Colonic mucosa (tissue), 4 donors: Measurements from ENCODE around the gene SARM1. TPM values are rescaled to one million over a fixed set of nuclear protein-coding genes. Genes with fewer than 3 reads are reported as not detected.
"Not testable (repeated sequence)": the region's sequence is repeated elsewhere in the genome, so short reads cannot be mapped to it uniquely, and the experiment has no call there.

Experiments used
- DNase-seq: peaks from one replicate; pipeline ENCODE4 v3.0.0-alpha.2; 2020
- H3K27ac ChIP-seq: fragments of 200-600 bp; one replicate; pipeline ENCODE4 v1.8.0; 2021
- H3K27me3 ChIP-seq: fragments of 200-600 bp; one replicate; pipeline ENCODE4 v1.8.0; 2021
- H3K36me3 ChIP-seq: fragments of 200-600 bp; one replicate; pipeline ENCODE4 v1.8.0; 2021
- H3K4me1 ChIP-seq: fragments of 200-600 bp; one replicate; pipeline ENCODE4 v1.8.0; 2021; ENCODE audit warnings: mild to moderate bottlenecking
- H3K4me3 ChIP-seq: fragments of 200-600 bp; one replicate; pipeline ENCODE4 v1.8.0; 2021
- H3K9ac ChIP-seq, 2 donors: one replicate each; pipeline ENCODE4 v1.7.0; 2013; ENCODE audit warnings: control low read depth in 2 of 2, low read depth in 2 of 2, low read length in 2 of 2
- H3K9me3 ChIP-seq: fragments of 200-600 bp; one replicate; pipeline ENCODE4 v1.8.0; 2021
- CTCF ChIP-seq: fragments of 200-600 bp; IDR thresholded peaks from one replicate; pipeline ENCODE4 v1.8.0; 2022; ENCODE audit warnings: antibody characterized with exemption, mild to moderate bottlenecking
- intact Hi-C: fragments of 100-400 bp; cut with DNase I; formaldehyde crosslinking; loops from one replicate; pipeline ENCODE4 v1.14.1; 2022
- total RNA-seq, 2 donors: library from RNA; stranded (reverse); fragmentation: NEBNext Ultra II Directional in 1 of 2; extraction: Animal tissue kit (Norgen Biotek cat#: 25700) in 1 of 2; gene quantifications; one replicate each; pipeline ENCODE4 v1.2.1, GENCODE V29; 2021
- donor health status: healthy.
- donor health status: DM: no; HTN: no; CAD: no.
- donor health status: DM: no; HTN: no; CAD: no.

The SARM1 gene
- total RNA-seq, 2 donors from 2014 or later = 7.7 to 10.8 TPM

- intact Hi-C loops = no loop called here
- H3K4me3 ChIP-seq = no peak overlapping the region
- H3K9ac ChIP-seq = no peak overlapping the region
Measured at GRCh38 chr17:28338056-28338768, 33.3 kb upstream of the SARM1 start.

GRCh38 chr17:28338769-28339212 is 32.7 kb upstream of the SARM1 start:
- DNase-seq, H3K36me3 ChIP-seq, H3K27me3 ChIP-seq, H3K9me3 ChIP-seq, H3K4me1 ChIP-seq, H3K9ac ChIP-seq, H3K4me3 ChIP-seq, intact Hi-C loops: not testable (repeated sequence)
- H3K27ac ChIP-seq = peak overlapping the region; percentile 5

More at GRCh38 chr17:28338056-28338768, 33.3 kb upstream of the SARM1 start:
- TF ChIP-seq CTCF = no peak
- DNase-seq = no peak
- H3K27ac ChIP-seq = peak overlapping the region; percentile 5
- no peaks in the 10 kb centered on the region for H3K9me3 ChIP-seq
- H3K27me3 ChIP-seq = no peaks in the 10 kb centered on the region
- H3K36me3 ChIP-seq = peaks cover 10% of the 10 kb centered on the region
- H3K4me1 ChIP-seq = peaks cover 8% of the 10 kb centered on the region

- no peaks in the 10 kb centered on the region for H3K9me3 ChIP-seq
- H3K36me3 ChIP-seq = peaks cover 10% of the 10 kb centered on the region
- H3K9ac ChIP-seq = no peak overlapping the region
- no peaks in the 10 kb centered on the region for H3K27me3 ChIP-seq
- no peak for DNase-seq
- H3K4me1 ChIP-seq = peaks cover 6% of the 10 kb centered on the region
- intact Hi-C loops = no loop called here
- no peak overlapping the region for H3K27ac ChIP-seq
- TF ChIP-seq CTCF = no peak
- H3K4me3 ChIP-seq = no peak overlapping the region
Measured at GRCh38 chr17:28339431-28339830, 32.1 kb upstream of the SARM1 start.

- no peak for TF ChIP-seq CTCF
- no peaks in the 10 kb centered on the region for H3K9me3 ChIP-seq
- H3K27me3 ChIP-seq = no peaks in the 10 kb centered on the region
- peaks cover 10% of the 10 kb centered on the region for H3K36me3 ChIP-seq
- H3K4me3 ChIP-seq = no peak overlapping the region
- no peak for DNase-seq
- H3K4me1 ChIP-seq = peaks cover 5% of the 10 kb centered on the region
- H3K9ac ChIP-seq = no peak overlapping the region
- intact Hi-C loops = no loop called here
- H3K27ac ChIP-seq = no peak overlapping the region
Measured at GRCh38 chr17:28340374-28340773, 31.1 kb upstream of the SARM1 start.

GRCh38 chr17:28341516-28341915 is 30.0 kb upstream of the SARM1 start:
- intact Hi-C loops = no loop called here
- Histone ChIP-seq H3K27me3 (no peaks in the 10 kb centered on the region), H3K4me3 (no peak overlapping the region), H3K9me3 (no peaks in the 10 kb centered on the region), H3K9ac (no peak overlapping the region), H3K27ac (no peak overlapping the region), H3K4me1 (peaks cover 4% of the 10 kb centered on the region), H3K36me3 (peaks cover 14% of the 10 kb centered on the region)
- no peak for DNase-seq
- no peak for TF ChIP-seq CTCF

- peaks cover 14% of the 10 kb centered on the region for H3K36me3 ChIP-seq
Measured at GRCh38 chr17:28342313-28342712, 29.2 kb upstream of the SARM1 start.

More at GRCh38 chr17:28342313-28342712, 29.2 kb upstream of the SARM1 start:
- intact Hi-C loops = no loop called here
- Histone ChIP-seq H3K4me1 (no peaks in the 10 kb centered on the region), H3K27ac (no peak overlapping the region), H3K27me3 (no peaks in the 10 kb centered on the region), H3K9me3 (no peaks in the 10 kb centered on the region), H3K9ac (no peak overlapping the region), H3K4me3 (no peak overlapping the region)
- TF ChIP-seq CTCF = no peak
- no peak for DNase-seq
